HCT116 (cell line): ENCODE results near the gene ZNF536.

Experiments used
- CEBPB ChIP-seq: IDR thresholded peaks from 2 replicates; pipeline ENCODE4 v1.6.1; 2012; ENCODE audit warnings: low read depth
- EGR1 ChIP-seq: IDR thresholded peaks from 2 replicates; pipeline ENCODE4 v1.6.1; 2012; ENCODE audit warnings: low read depth
- EZH2 ChIP-seq: fragments of 200-600 bp; sonication (generic); IDR thresholded peaks from 2 replicates; pipeline ENCODE4 v1.6.1; 2017; ENCODE audit warnings: antibody characterized with exemption, mixed run types
- EZH2phosphoT487 ChIP-seq: fragments of 200-600 bp; IDR thresholded peaks from 2 replicates; pipeline ENCODE4 v1.6.1; 2018; ENCODE audit warnings: antibody characterized with exemption, borderline replicate concordance
- POLR2A ChIP-seq: IDR thresholded peaks from 2 replicates; pipeline ENCODE4 v1.7.0; 2011; ENCODE audit warnings: borderline replicate concordance; ENCODE audit not compliant: insufficient read depth, insufficient read length; ENCODE audit errors: extremely low read depth
- POLR2AphosphoS5 ChIP-seq: IDR thresholded peaks from 2 replicates; pipeline ENCODE4 v1.6.1; 2011; ENCODE audit warnings: mild to moderate bottlenecking, low read depth, low read length, moderate library complexity
- SIN3A ChIP-seq: IDR thresholded peaks from 2 replicates; pipeline ENCODE4 v1.6.1; 2012; ENCODE audit warnings: low read depth
- YY1 ChIP-seq: IDR thresholded peaks from 2 replicates; pipeline ENCODE4 v1.6.1; 2011; ENCODE audit warnings: low read length, low read depth, moderate library complexity, mild to moderate bottlenecking; ENCODE audit not compliant: insufficient replicate concordance; ENCODE audit errors: extremely low read depth
- TF ChIP-seq, protein P1 (sequence below), 3 experiments: fragments of 200-600 bp in 1 of 3; sonication (generic) in 1 of 3; IDR thresholded peaks in 2 of 3; conservative IDR thresholded peaks in 1 of 3; 2 replicates each; pipeline ENCODE4 v1.5.1; 2012 to 2017; ENCODE audit warnings: low read depth in 2 of 3, low read length in 2 of 3, antibody characterized with exemption in 1 of 3, borderline replicate concordance in 1 of 3, control low read depth in 1 of 3, mild to moderate bottlenecking in 1 of 3, mixed read lengths in 1 of 3, mixed run types in 1 of 3, moderate library complexity in 1 of 3; ENCODE audit not compliant: insufficient read depth in 1 of 3

DNA sequence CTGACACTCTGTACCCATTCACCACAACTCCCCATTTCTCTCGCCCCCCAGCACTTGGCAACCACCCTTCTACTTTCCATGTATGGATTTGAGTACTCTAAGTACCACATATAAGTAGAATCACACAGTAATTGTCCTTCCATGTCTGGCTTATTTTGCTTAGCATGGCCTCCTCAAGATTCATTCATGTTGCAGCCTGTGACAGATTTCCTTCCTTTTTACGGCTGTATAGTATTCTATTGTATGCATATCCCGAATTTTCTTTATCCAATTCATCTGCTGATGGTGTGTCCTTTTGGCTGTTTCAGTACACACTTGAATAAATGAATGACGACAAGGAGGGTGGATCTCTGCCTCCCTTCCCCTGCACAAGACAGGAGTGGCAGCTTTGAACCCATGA, 95.1 kb downstream of the ZNF536 start:
- TF ChIP-seq POLR2A = no peak
- no peak for TF ChIP-seq EZH2phosphoT487
- TF ChIP-seq, protein P1, sequence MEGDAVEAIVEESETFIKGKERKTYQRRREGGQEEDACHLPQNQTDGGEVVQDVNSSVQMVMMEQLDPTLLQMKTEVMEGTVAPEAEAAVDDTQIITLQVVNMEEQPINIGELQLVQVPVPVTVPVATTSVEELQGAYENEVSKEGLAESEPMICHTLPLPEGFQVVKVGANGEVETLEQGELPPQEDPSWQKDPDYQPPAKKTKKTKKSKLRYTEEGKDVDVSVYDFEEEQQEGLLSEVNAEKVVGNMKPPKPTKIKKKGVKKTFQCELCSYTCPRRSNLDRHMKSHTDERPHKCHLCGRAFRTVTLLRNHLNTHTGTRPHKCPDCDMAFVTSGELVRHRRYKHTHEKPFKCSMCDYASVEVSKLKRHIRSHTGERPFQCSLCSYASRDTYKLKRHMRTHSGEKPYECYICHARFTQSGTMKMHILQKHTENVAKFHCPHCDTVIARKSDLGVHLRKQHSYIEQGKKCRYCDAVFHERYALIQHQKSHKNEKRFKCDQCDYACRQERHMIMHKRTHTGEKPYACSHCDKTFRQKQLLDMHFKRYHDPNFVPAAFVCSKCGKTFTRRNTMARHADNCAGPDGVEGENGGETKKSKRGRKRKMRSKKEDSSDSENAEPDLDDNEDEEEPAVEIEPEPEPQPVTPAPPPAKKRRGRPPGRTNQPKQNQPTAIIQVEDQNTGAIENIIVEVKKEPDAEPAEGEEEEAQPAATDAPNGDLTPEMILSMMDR (IDR thresholded peaks at IDR 0.05 in 2 of 3, conservative IDR thresholded peaks at IDR 0.05 in 1 of 3; ENCODE audit: borderline replicate concordance in 1 of 3, insufficient read depth in 1 of 3, low read depth in 2 of 3, low read length in 2 of 3) = no peak
- TF ChIP-seq CEBPB = no peak
- TF ChIP-seq POLR2AphosphoS5 = no peak
- no peak for TF ChIP-seq SIN3A
- no peak for TF ChIP-seq EZH2
- TF ChIP-seq EGR1 = no peak
- no peak for TF ChIP-seq YY1
